ENCODE results near the gene PRRT2. TPM values are rescaled to one million over a fixed set of nuclear protein-coding genes. Genes with fewer than 3 reads are reported as not detected.
A peak's percentile ranks its signal among the peaks of the same experiment; 100 is the strongest.
"Not testable (repeated sequence)": the region's sequence is repeated elsewhere in the genome, so short reads cannot be mapped to it uniquely, and the experiment has no call there.

Gene PRRT2
- total RNA-seq = 0.52 TPM

GRCh38 chr16:29811896-29812665 lies at the start of gene PRRT2:
TSS of gene PRRT2 (plus strand) at chr16:29812193. CDS start at chr16:29813055, 862 bp downstream.
- H3K27me3 ChIP-seq (ENCODE audit: control insufficient read depth in 3 of 3, insufficient read depth in 3 of 3, low read length in 3 of 3) = no peaks in the 10 kb centered on the region
- H3K9me3 ChIP-seq (ENCODE audit: control insufficient read depth in 3 of 3, low read length in 3 of 3) = no peaks in the 10 kb centered on the region
- peak within 1 kb of the TSS; percentile 84 to 92 (median 89) for H3K9ac ChIP-seq (ENCODE audit: low read depth in 1 of 3, low read length in 3 of 3)
- peak within 1 kb of the TSS; percentile 74 to 87 (median 84) for H3K4me3 ChIP-seq (ENCODE audit: low read length in 3 of 3)
- peak within 1 kb of the TSS; percentile 93 for H3K27ac ChIP-seq (ENCODE audit: low read depth, low read length)
- H3K4me1 ChIP-seq (ENCODE audit: control insufficient read depth in 3 of 3, insufficient read depth in 3 of 3, low read length in 3 of 3) = peaks cover 66 to 85% (median 80%) of the 10 kb centered on the region in 3 donors
- peaks cover 11 to 15% (median 14%) of the 10 kb centered on the region in 3 donors for H3K36me3 ChIP-seq (ENCODE audit: control insufficient read depth in 3 of 3, insufficient read depth in 3 of 3, low read length in 3 of 3)

GRCh38 chr16:29763326-29763725 lies 48.7 kb upstream of the PRRT2 start:
- Histone ChIP-seq H3K4me3 (ENCODE audit: low read length in 3 of 3) (no peak overlapping the region), H3K9ac (ENCODE audit: low read depth in 1 of 3, low read length in 3 of 3) (no peak overlapping the region)

GRCh38 chr16:29765167-29766032 lies 46.6 kb upstream of the PRRT2 start:
- Histone ChIP-seq H3K4me3 (ENCODE audit: low read length in 3 of 3) (no peak overlapping the region), H3K27ac (ENCODE audit: low read depth, low read length) (no peak overlapping the region), H3K4me1 (ENCODE audit: control insufficient read depth in 3 of 3, insufficient read depth in 3 of 3, low read length in 3 of 3) (peaks cover 4 to 5% (median 5%) of the 10 kb centered on the region in 3 donors), H3K36me3 (ENCODE audit: control insufficient read depth in 3 of 3, insufficient read depth in 3 of 3, low read length in 3 of 3) (no peaks in the 10 kb centered on the region), H3K9ac (ENCODE audit: low read depth in 1 of 3, low read length in 3 of 3) (no peak overlapping the region), H3K27me3 (ENCODE audit: control insufficient read depth in 3 of 3, insufficient read depth in 3 of 3, low read length in 3 of 3) (peaks cover 0 to 4% (median 0%) of the 10 kb centered on the region in 3 donors), H3K9me3 (ENCODE audit: control insufficient read depth in 3 of 3, low read length in 3 of 3) (no peaks in the 10 kb centered on the region)

More at GRCh38 chr16:29763326-29763725, 48.7 kb upstream of the PRRT2 start:
- Histone ChIP-seq H3K36me3 (ENCODE audit: control insufficient read depth in 3 of 3, insufficient read depth in 3 of 3, low read length in 3 of 3) (no peaks in the 10 kb centered on the region), H3K27me3 (ENCODE audit: control insufficient read depth in 3 of 3, insufficient read depth in 3 of 3, low read length in 3 of 3) (peaks cover 0 to 4% (median 0%) of the 10 kb centered on the region in 3 donors), H3K4me1 (ENCODE audit: control insufficient read depth in 3 of 3, insufficient read depth in 3 of 3, low read length in 3 of 3) (peaks cover 4 to 5% (median 5%) of the 10 kb centered on the region in 3 donors), H3K9me3 (ENCODE audit: control insufficient read depth in 3 of 3, low read length in 3 of 3) (no peaks in the 10 kb centered on the region), H3K27ac (ENCODE audit: low read depth, low read length) (no peak overlapping the region)

GRCh38 chr16:29766571-29766970 lies 45.4 kb upstream of the PRRT2 start:
- Histone ChIP-seq H3K9ac (ENCODE audit: low read depth in 1 of 3, low read length in 3 of 3) (no peak overlapping the region), H3K4me3 (ENCODE audit: low read length in 3 of 3) (no peak overlapping the region), H3K36me3 (ENCODE audit: control insufficient read depth in 3 of 3, insufficient read depth in 3 of 3, low read length in 3 of 3) (no peaks in the 10 kb centered on the region), H3K27ac (ENCODE audit: low read depth, low read length) (no peak overlapping the region), H3K4me1 (ENCODE audit: control insufficient read depth in 3 of 3, insufficient read depth in 3 of 3, low read length in 3 of 3) (peaks cover 4 to 5% (median 5%) of the 10 kb centered on the region in 3 donors), H3K27me3 (ENCODE audit: control insufficient read depth in 3 of 3, insufficient read depth in 3 of 3, low read length in 3 of 3) (peaks cover 0 to 4% (median 0%) of the 10 kb centered on the region in 3 donors), H3K9me3 (ENCODE audit: control insufficient read depth in 3 of 3, low read length in 3 of 3) (no peaks in the 10 kb centered on the region)

GRCh38 chr16:29767062-29767461 lies 44.9 kb upstream of the PRRT2 start:
- H3K9me3 ChIP-seq (ENCODE audit: control insufficient read depth in 3 of 3, low read length in 3 of 3) = no peaks in the 10 kb centered on the region
- H3K4me1 ChIP-seq (ENCODE audit: control insufficient read depth in 3 of 3, insufficient read depth in 3 of 3, low read length in 3 of 3) = peaks cover 4 to 5% (median 5%) of the 10 kb centered on the region in 3 donors
- peaks cover 0 to 4% (median 0%) of the 10 kb centered on the region in 3 donors for H3K27me3 ChIP-seq (ENCODE audit: control insufficient read depth in 3 of 3, insufficient read depth in 3 of 3, low read length in 3 of 3)
- H3K4me3 ChIP-seq (ENCODE audit: low read length in 3 of 3) = no peak overlapping the region
- H3K27ac ChIP-seq (ENCODE audit: low read depth, low read length) = no peak overlapping the region
- no peaks in the 10 kb centered on the region for H3K36me3 ChIP-seq (ENCODE audit: control insufficient read depth in 3 of 3, insufficient read depth in 3 of 3, low read length in 3 of 3)
- H3K9ac ChIP-seq (ENCODE audit: low read depth in 1 of 3, low read length in 3 of 3) = no peak overlapping the region

GRCh38 chr16:29769507-29769906 lies 42.5 kb upstream of the PRRT2 start:
- Histone ChIP-seq H3K36me3 (ENCODE audit: control insufficient read depth in 3 of 3, insufficient read depth in 3 of 3, low read length in 3 of 3) (no peaks in the 10 kb centered on the region), H3K27ac (ENCODE audit: low read depth, low read length) (no peak overlapping the region), H3K9ac (ENCODE audit: low read depth in 1 of 3, low read length in 3 of 3) (no peak overlapping the region), H3K4me3 (ENCODE audit: low read length in 3 of 3) (no peak overlapping the region), H3K4me1 (ENCODE audit: control insufficient read depth in 3 of 3, insufficient read depth in 3 of 3, low read length in 3 of 3) (peaks cover 4 to 5% (median 5%) of the 10 kb centered on the region in 3 donors), H3K9me3 (ENCODE audit: control insufficient read depth in 3 of 3, low read length in 3 of 3) (no peaks in the 10 kb centered on the region), H3K27me3 (ENCODE audit: control insufficient read depth in 3 of 3, insufficient read depth in 3 of 3, low read length in 3 of 3) (peaks cover 0 to 1% (median 0%) of the 10 kb centered on the region in 3 donors)

GRCh38 chr16:29770250-29770929 lies 41.6 kb upstream of the PRRT2 start:
- Histone ChIP-seq H3K9me3 (ENCODE audit: control insufficient read depth in 3 of 3, low read length in 3 of 3) (no peaks in the 10 kb centered on the region), H3K27ac (ENCODE audit: low read depth, low read length) (no peak overlapping the region), H3K4me1 (ENCODE audit: control insufficient read depth in 3 of 3, insufficient read depth in 3 of 3, low read length in 3 of 3) (peaks cover 2% of the 10 kb centered on the region in 3 donors), H3K27me3 (ENCODE audit: control insufficient read depth in 3 of 3, insufficient read depth in 3 of 3, low read length in 3 of 3) (peaks cover 0 to 3% (median 0%) of the 10 kb centered on the region in 3 donors), H3K9ac (ENCODE audit: low read depth in 1 of 3, low read length in 3 of 3) (no peak overlapping the region), H3K4me3 (ENCODE audit: low read length in 3 of 3) (no peak overlapping the region), H3K36me3 (ENCODE audit: control insufficient read depth in 3 of 3, insufficient read depth in 3 of 3, low read length in 3 of 3) (no peaks in the 10 kb centered on the region)

- H3K27ac ChIP-seq (ENCODE audit: low read depth, low read length); H3K36me3 ChIP-seq (ENCODE audit: control insufficient read depth in 3 of 3, insufficient read depth in 3 of 3, low read length in 3 of 3); H3K4me1 ChIP-seq (ENCODE audit: control insufficient read depth in 3 of 3, insufficient read depth in 3 of 3, low read length in 3 of 3); H3K27me3 ChIP-seq (ENCODE audit: control insufficient read depth in 3 of 3, insufficient read depth in 3 of 3, low read length in 3 of 3); H3K9ac ChIP-seq (ENCODE audit: low read depth in 1 of 3, low read length in 3 of 3); H3K4me3 ChIP-seq (ENCODE audit: low read length in 3 of 3); H3K9me3 ChIP-seq (ENCODE audit: control insufficient read depth in 3 of 3, low read length in 3 of 3): not testable (repeated sequence)
Observed at GRCh38 chr16:29772330-29772729, 39.7 kb upstream of the PRRT2 start.

GRCh38 chr16:29774730-29775129 lies 37.3 kb upstream of the PRRT2 start:
- H3K27me3 ChIP-seq (ENCODE audit: control insufficient read depth in 3 of 3, insufficient read depth in 3 of 3, low read length in 3 of 3) = peaks cover 5 to 8% (median 7%) of the 10 kb centered on the region in 3 donors
- H3K4me1 ChIP-seq (ENCODE audit: control insufficient read depth in 3 of 3, insufficient read depth in 3 of 3, low read length in 3 of 3) = no peaks in the 10 kb centered on the region
- H3K27ac ChIP-seq (ENCODE audit: low read depth, low read length) = no peak overlapping the region
- no peak overlapping the region for H3K9ac ChIP-seq (ENCODE audit: low read depth in 1 of 3, low read length in 3 of 3)
- H3K9me3 ChIP-seq (ENCODE audit: control insufficient read depth in 3 of 3, low read length in 3 of 3) = no peaks in the 10 kb centered on the region
- no peak overlapping the region for H3K4me3 ChIP-seq (ENCODE audit: low read length in 3 of 3)
- H3K36me3 ChIP-seq (ENCODE audit: control insufficient read depth in 3 of 3, insufficient read depth in 3 of 3, low read length in 3 of 3) = no peaks in the 10 kb centered on the region
